MM.1S (cell line): ENCODE results near the gene GCNT1.

ENCODE experiments used
- DNase-seq: peaks from one replicate; pipeline ENCODE4 v3.0.0-alpha.2; 2015
- H2AFZ ChIP-seq: fragments of 300-600 bp; sonication (generic); 2 replicates; pipeline ENCODE4 v1.6.0; 2016; ENCODE audit warnings: antibody characterized with exemption, low read length
- H3F3A ChIP-seq: fragments of 300-600 bp; sonication (generic); 2 replicates; pipeline ENCODE4 v1.6.1; 2016; ENCODE audit warnings: mild to moderate bottlenecking, antibody characterized with exemption, low read length, moderate library complexity, mixed read lengths; ENCODE audit not compliant: insufficient read depth
- H3K27ac ChIP-seq: fragments of 300-600 bp; sonication (generic); 2 replicates; pipeline ENCODE4 v1.5.1; 2016; ENCODE audit warnings: mild to moderate bottlenecking, low read length
- H3K27me3 ChIP-seq: fragments of 300-600 bp; sonication (generic); replicated peaks from 2 replicates; pipeline ENCODE4 v1.6.0; 2016; ENCODE audit warnings: low read length; ENCODE audit not compliant: insufficient read depth
- H3K36me3 ChIP-seq: fragments of 300-600 bp; sonication (generic); replicated peaks from 2 replicates; pipeline ENCODE4 v1.6.1; 2016; ENCODE audit warnings: mild to moderate bottlenecking, low read length, mixed read lengths; ENCODE audit not compliant: insufficient read depth
- H3K4me1 ChIP-seq: fragments of 300-600 bp; sonication (generic); 2 replicates; pipeline ENCODE4 v1.6.1; 2016; ENCODE audit warnings: low read length, mixed read lengths
- H3K4me2 ChIP-seq: fragments of 300-600 bp; sonication (generic); 2 replicates; pipeline ENCODE4 v1.6.0; 2016; ENCODE audit warnings: low read depth, low read length
- H3K4me3 ChIP-seq: fragments of 300-600 bp; sonication (generic); 2 replicates; pipeline ENCODE4 v1.5.1; 2016; ENCODE audit warnings: low read length, mixed read lengths
- H3K79me2 ChIP-seq: fragments of 300-600 bp; sonication (generic); 2 replicates; pipeline ENCODE4 v1.6.1; 2016; ENCODE audit warnings: mixed run types, low read length, mixed read lengths
- H3K9ac ChIP-seq: fragments of 300-600 bp; sonication (generic); 2 replicates; pipeline ENCODE4 v1.6.1; 2016; ENCODE audit warnings: low read length, mixed read lengths
- H3K9me2 ChIP-seq: fragments of 300-600 bp; sonication (generic); replicated peaks from 2 replicates; pipeline ENCODE4 v1.6.1; 2016; ENCODE audit warnings: mild to moderate bottlenecking, low read length, mixed read lengths; ENCODE audit not compliant: insufficient read depth
- H3K9me3 ChIP-seq: fragments of 300-600 bp; sonication (generic); replicated peaks from 2 replicates; pipeline ENCODE4 v1.6.1; 2016; ENCODE audit warnings: mild to moderate bottlenecking, low read length, mixed read lengths; ENCODE audit not compliant: insufficient read depth
- H4K20me1 ChIP-seq: fragments of 300-600 bp; sonication (generic); 2 replicates; pipeline ENCODE4 v1.6.1; 2016; ENCODE audit warnings: mild to moderate bottlenecking, low read length, moderate library complexity, mixed read lengths; ENCODE audit not compliant: insufficient read depth
- EZH2 ChIP-seq: fragments of 300-600 bp; sonication (generic); optimal IDR thresholded peaks from 2 replicates; pipeline ENCODE3; 2017; ENCODE audit warnings: low read depth, mild to moderate bottlenecking, antibody characterized with exemption, low read length, mixed read lengths
- EZH2phosphoT487 ChIP-seq: fragments of 300-600 bp; sonication (generic); IDR thresholded peaks from 2 replicates; pipeline ENCODE4 v1.6.1; 2018; ENCODE audit warnings: antibody characterized with exemption, low read length
- TF ChIP-seq, protein P1 (sequence below): fragments of 300-600 bp; sonication (generic); IDR thresholded peaks from 2 replicates; pipeline ENCODE4 v1.5.1; 2016; ENCODE audit warnings: antibody characterized with exemption, low read length, mixed read lengths

GCNT1 gene

DNA sequence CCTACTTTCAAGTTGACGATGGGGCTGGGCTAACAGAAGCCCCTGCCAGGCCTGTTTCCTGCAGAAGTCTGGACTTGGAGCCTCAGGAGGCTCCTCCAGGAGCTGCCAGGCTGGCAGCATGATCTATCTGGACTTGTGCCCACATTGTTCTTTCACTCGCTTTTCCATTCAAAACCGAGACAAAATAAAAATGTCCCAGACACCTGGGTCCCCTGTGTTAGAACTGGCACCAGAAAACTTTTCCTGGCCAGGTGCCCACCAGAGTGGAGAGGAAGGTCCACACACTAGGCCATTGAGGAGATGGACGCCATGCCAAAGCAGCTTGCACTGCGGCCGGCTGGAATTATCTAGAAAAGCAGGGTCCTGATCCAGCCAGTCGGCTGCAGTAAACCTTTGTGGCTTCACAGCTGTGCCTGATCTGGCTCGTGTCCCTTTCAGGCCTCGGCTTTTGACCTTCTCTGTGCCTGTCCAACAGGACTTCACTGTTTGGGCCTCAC is 78.2 kb downstream of the GCNT1 start:
- no peaks in the 10 kb centered on the region for H3K27me3 ChIP-seq
- no peak overlapping the region for H3K4me3 ChIP-seq
- no peaks in the 10 kb centered on the region for H3K79me2 ChIP-seq
- DNase-seq, result no peak
- TF ChIP-seq EZH2 (no peak), EZH2phosphoT487 (no peak)
- TF ChIP-seq, protein P1, sequence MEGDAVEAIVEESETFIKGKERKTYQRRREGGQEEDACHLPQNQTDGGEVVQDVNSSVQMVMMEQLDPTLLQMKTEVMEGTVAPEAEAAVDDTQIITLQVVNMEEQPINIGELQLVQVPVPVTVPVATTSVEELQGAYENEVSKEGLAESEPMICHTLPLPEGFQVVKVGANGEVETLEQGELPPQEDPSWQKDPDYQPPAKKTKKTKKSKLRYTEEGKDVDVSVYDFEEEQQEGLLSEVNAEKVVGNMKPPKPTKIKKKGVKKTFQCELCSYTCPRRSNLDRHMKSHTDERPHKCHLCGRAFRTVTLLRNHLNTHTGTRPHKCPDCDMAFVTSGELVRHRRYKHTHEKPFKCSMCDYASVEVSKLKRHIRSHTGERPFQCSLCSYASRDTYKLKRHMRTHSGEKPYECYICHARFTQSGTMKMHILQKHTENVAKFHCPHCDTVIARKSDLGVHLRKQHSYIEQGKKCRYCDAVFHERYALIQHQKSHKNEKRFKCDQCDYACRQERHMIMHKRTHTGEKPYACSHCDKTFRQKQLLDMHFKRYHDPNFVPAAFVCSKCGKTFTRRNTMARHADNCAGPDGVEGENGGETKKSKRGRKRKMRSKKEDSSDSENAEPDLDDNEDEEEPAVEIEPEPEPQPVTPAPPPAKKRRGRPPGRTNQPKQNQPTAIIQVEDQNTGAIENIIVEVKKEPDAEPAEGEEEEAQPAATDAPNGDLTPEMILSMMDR, result no peak
- no peaks in the 10 kb centered on the region for H3K4me1 ChIP-seq
- H3K9me2 ChIP-seq, result no peaks in the 10 kb centered on the region
- no peaks in the 10 kb centered on the region for H3K36me3 ChIP-seq
- no peak overlapping the region for H3K27ac ChIP-seq
- H3K4me2 ChIP-seq, result no peak overlapping the region
- H2AFZ ChIP-seq, result no peak overlapping the region
- H4K20me1 ChIP-seq, result no peaks in the 10 kb centered on the region
- H3F3A ChIP-seq, result no peaks in the 10 kb centered on the region
- H3K9me3 ChIP-seq, result no peaks in the 10 kb centered on the region
- no peak overlapping the region for H3K9ac ChIP-seq

DNA sequence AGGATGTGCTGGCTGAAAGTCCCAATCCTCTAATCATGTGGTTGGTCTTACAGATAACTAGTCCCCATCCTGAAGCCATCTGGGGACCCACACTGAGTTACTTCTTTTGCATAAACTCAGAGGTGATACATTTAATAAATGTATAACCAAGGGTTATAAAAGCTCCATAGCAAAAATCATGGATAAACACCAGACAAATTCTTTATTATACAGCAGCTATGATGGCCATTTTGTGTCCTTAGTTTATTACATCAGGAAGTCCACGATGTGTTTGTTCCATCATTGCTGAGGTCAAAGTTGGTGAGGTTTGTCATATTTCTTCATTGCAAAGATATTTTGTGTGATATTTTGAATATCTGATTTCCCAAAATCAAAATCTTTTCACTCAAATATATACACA is 80.2 kb downstream of the GCNT1 start:
- H3K4me2 ChIP-seq, result no peak overlapping the region
- H3K9me2 ChIP-seq, result no peaks in the 10 kb centered on the region
- no peaks in the 10 kb centered on the region for H3K27me3 ChIP-seq
- H3K79me2 ChIP-seq, result no peaks in the 10 kb centered on the region
- DNase-seq, result no peak
- no peak overlapping the region for H3K4me3 ChIP-seq
- H3K27ac ChIP-seq, result no peak overlapping the region
- H4K20me1 ChIP-seq, result no peaks in the 10 kb centered on the region
- H3K36me3 ChIP-seq, result no peaks in the 10 kb centered on the region
- no peaks in the 10 kb centered on the region for H3F3A ChIP-seq
- H3K9me3 ChIP-seq, result no peaks in the 10 kb centered on the region
- H3K9ac ChIP-seq, result no peak overlapping the region
- TF ChIP-seq EZH2 (no peak), EZH2phosphoT487 (no peak)
- TF ChIP-seq, protein P1, result no peak
- H2AFZ ChIP-seq, result no peak overlapping the region
- H3K4me1 ChIP-seq, result no peaks in the 10 kb centered on the region

DNA sequence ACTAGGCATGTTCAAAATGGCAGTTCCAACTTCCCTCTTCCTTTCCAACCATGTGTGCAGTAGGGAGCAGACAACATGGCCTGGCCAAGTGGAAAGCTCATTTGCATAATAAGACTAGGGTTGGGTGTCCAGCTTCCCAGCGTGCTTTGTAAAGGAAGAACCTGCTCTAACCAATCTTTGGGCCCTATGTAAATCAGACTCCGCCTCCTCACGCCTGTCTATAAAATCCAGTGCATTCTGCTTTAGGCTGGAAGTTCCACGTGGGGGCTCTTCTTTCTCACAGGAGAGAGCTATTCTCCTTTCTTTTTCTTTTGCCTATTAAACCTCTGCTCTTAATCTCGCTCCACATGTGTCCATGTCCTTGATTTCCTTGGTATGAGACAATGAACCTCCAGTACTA is 83.4 kb downstream of the GCNT1 start:
- TF ChIP-seq, protein P1, result no peak
- no peak for TF ChIP-seq EZH2phosphoT487
- TF ChIP-seq EZH2, result no peak
- DNase-seq, result no peak
- Histone ChIP-seq H3K36me3 (no peaks in the 10 kb centered on the region), H3K27ac (no peak overlapping the region), H3K9me2 (no peaks in the 10 kb centered on the region), H3K9ac (no peak overlapping the region), H3K27me3 (no peaks in the 10 kb centered on the region), H3K4me2 (no peak overlapping the region), H2AFZ (no peak overlapping the region), H3K9me3 (no peaks in the 10 kb centered on the region), H4K20me1 (no peaks in the 10 kb centered on the region), H3F3A (no peaks in the 10 kb centered on the region), H3K79me2 (no peaks in the 10 kb centered on the region), H3K4me3 (no peak overlapping the region), H3K4me1 (no peaks in the 10 kb centered on the region)
